ENCODE results near the gene GBP4.

The GBP4 gene

DNA sequence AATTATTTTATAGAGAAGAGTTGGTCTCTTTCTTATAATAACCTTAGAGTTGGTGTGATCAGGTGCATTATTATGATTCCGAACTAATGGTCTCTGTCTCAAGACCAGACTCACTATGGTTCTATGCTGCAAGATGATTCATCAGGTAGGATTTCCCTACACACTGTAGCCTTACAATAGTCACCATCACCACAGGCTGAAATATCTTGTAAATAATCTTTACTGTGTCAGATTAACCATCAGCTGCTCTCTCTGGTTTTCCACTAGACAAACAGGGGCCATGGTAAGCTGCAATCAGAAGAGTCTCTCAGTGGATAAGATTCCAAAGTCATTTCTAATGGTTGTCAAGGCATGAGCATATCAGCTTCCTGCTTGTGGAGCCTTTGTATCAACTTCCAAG lies 4.4 kb upstream of the GBP4 start:
- H3K4me3 ChIP-seq (ENCODE audit: low read depth, low read length) = no peak overlapping the region
- DNase-seq (ENCODE audit: low read depth) = no peak
- TF ChIP-seq, protein P1, sequence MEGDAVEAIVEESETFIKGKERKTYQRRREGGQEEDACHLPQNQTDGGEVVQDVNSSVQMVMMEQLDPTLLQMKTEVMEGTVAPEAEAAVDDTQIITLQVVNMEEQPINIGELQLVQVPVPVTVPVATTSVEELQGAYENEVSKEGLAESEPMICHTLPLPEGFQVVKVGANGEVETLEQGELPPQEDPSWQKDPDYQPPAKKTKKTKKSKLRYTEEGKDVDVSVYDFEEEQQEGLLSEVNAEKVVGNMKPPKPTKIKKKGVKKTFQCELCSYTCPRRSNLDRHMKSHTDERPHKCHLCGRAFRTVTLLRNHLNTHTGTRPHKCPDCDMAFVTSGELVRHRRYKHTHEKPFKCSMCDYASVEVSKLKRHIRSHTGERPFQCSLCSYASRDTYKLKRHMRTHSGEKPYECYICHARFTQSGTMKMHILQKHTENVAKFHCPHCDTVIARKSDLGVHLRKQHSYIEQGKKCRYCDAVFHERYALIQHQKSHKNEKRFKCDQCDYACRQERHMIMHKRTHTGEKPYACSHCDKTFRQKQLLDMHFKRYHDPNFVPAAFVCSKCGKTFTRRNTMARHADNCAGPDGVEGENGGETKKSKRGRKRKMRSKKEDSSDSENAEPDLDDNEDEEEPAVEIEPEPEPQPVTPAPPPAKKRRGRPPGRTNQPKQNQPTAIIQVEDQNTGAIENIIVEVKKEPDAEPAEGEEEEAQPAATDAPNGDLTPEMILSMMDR (IDR thresholded peaks at IDR 0.05; ENCODE audit: low read depth, low read length, missing control alignments) = no peak

DNA sequence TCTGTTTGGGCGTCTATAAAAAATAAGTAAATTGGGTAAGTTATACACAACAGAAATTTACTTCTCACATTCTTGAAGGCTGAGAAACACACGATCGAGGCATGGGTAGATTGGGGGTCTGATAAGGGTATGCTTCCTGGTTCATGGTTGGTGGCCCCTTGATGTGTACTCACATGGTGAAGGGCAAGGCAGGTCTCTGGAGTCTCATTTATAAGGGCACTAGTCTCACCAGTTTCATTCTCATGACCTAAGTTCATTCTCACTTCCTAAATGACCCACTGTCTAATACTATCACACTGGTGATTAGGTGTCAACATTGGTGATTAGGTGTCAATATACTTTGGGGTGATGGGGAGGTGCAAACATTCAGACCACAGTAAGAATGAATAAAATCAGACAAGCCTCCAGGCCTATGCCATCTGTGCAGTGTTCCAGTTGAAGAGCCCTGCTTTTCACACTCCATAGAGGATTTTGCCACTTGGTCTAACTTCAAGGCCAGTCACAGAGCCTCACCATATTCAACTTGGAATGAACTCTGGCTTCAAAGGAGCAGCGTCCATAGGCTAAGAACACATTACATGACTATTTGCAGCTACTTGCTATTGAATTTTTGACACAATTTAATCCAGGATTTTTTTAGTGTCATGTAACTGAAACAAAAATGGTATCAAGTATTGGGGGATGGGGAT lies 2.5 kb upstream of the GBP4 start:
- TF ChIP-seq, protein P1 (IDR thresholded peaks at IDR 0.05; ENCODE audit: low read depth, low read length, missing control alignments) = no peak
- peak; percentile 12 for DNase-seq (ENCODE audit: low read depth)
- no peak overlapping the region for H3K4me3 ChIP-seq (ENCODE audit: low read depth, low read length)

DNA sequence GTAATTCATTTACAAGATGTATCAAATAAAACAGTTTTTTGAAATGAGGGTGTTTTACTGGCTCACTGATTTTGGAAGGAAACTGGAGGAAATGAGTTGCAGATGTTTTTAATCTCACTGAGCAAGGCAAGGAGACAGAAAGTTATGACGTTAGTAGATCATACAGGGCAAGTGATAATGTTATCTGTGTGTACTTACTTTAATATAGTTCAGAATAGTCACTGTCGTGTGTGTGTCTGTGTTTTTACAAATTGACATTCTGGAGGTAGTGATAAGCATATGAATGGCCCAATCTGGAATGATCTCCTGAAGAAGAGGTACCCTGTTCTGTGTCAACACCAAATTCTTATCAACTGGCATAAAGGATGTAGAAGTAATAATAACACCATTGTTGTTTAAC lies 1.9 kb upstream of the GBP4 start:
- no peak for DNase-seq (ENCODE audit: low read depth)
- TF ChIP-seq, protein P1 (IDR thresholded peaks at IDR 0.05; ENCODE audit: low read depth, low read length, missing control alignments) = no peak
- no peak overlapping the region for H3K4me3 ChIP-seq (ENCODE audit: low read depth, low read length)

DNA sequence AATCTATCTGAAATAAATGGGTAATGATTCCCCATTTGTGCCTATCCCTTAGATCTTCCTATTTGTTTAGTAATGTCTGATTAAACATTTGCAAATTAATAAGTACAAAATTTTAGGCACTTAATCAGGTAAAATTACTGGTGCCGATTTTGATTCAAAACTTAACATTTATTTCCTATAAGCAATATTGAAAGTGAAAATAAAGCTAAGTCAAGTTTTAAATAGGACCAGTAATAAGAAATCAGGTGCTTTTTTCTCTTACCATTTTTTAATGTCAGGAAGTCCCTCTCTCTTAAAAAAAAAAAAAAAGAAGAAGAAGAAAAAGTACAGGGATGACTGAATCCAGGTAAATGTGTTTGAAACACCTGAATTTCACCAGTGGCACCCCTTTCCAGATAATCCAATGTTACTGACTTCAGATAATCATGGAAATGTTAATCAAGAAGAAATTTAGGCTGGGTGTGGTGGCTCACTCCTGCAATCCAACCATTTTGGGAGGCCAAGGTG lies 836 bp upstream of the GBP4 start:
- no peak overlapping the region; the same call in 1 of the 2 replicates for H3K4me3 ChIP-seq (ENCODE audit: low read depth, low read length)
- TF ChIP-seq, protein P1 (IDR thresholded peaks at IDR 0.05; ENCODE audit: low read depth, low read length, missing control alignments) = no peak
- no peak for DNase-seq (ENCODE audit: low read depth)

DNA sequence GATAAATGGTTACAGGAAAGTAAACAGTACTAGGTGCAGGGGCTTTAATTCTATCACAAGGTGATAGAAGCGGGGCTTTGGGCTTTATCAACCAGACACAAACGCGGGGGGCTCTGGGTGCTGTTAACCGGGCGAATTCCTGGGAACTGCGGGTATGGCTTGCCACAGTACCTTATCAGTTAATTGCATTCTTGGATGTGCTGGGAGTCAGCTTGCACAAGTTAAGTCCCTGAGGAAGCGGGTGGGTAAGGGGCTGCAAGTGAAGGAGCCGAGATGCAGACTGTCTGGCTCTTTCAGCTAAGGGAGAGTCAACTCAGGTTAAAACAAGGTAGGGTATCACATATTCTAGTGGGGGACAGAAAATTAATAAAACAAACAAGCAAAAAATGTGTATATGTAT lies 661 bp downstream of the GBP4 start:
- DNase-seq (ENCODE audit: low read depth) = no peak
- TF ChIP-seq, protein P1 (IDR thresholded peaks at IDR 0.05; ENCODE audit: low read depth, low read length, missing control alignments) = no peak
- H3K4me3 ChIP-seq (ENCODE audit: low read depth, low read length) = no peak overlapping the region

DNA sequence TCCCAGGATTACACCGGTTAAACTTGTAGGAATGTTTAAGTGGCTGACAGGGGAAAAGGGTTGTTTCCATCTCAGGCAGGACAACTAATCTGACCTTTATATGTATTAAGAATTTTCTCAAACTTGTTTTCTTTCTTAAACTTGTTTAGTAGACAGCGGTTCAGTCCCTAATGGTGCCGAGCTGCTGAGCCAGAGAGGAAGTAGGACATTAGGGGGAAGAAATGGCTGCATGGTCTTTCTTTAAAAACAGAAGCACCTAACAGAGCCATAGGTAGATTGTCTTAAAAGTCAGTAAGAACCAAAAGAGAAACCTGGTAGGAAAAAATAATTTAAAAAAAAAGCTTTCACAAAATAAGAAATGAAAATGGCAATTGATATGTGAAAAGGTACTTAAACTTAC lies 3.3 kb downstream of the GBP4 start:
- no peak for DNase-seq (ENCODE audit: low read depth)
- no peak overlapping the region for H3K4me3 ChIP-seq (ENCODE audit: low read depth, low read length)
- TF ChIP-seq, protein P1 (IDR thresholded peaks at IDR 0.05; ENCODE audit: low read depth, low read length, missing control alignments) = no peak

DNA sequence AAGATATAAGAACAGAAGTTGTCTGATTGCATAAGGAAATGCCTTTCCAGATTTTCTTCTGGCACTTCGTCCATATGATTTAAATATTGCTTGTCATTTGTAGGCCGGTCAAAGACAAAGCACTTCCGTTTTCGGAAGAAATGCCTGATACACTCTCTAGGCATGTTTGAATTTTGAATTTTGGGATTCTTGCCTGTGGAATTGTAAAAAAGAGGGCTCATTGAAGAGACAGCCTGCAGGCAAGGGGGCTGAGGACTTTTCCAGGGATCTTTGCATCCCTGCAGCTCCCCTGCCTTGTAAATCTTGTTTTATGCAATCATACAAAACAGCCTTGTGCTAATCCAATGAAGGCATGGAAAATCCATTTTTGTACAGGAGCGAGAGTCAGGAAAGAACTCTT lies 7.4 kb downstream of the GBP4 start:
- TF ChIP-seq, protein P1 (IDR thresholded peaks at IDR 0.05; ENCODE audit: low read depth, low read length, missing control alignments) = no peak
- H3K4me3 ChIP-seq (ENCODE audit: low read depth, low read length) = no peak overlapping the region
- no peak for DNase-seq (ENCODE audit: low read depth)

All from GM12864 (cell line).